DND-41 (cell line): ENCODE data around the gene SLC26A2.

ENCODE experiments used
- CTCF ChIP-seq: IDR thresholded peaks from 2 replicates; pipeline ENCODE4 v1.5.1; 2012; ENCODE audit warnings: borderline replicate concordance, low read length, moderate library complexity, mild to moderate bottlenecking; ENCODE audit not compliant: poor library complexity, severe bottlenecking; ENCODE audit errors: extremely low read depth
- EZH2 ChIP-seq: IDR thresholded peaks from 3 replicates; pipeline ENCODE4 v1.6.1; 2012; ENCODE audit warnings: borderline replicate concordance, low read depth, mild to moderate bottlenecking, moderate library complexity, low read length, inconsistent platforms; ENCODE audit not compliant: severe bottlenecking

- TF ChIP-seq CTCF (no peak), EZH2 (no peak)
These were observed 46.5 kb downstream of the SLC26A2 start for GRCh38 chr5:150007050-150007449.
